Measurements from ENCODE around the gene PEX3. TPM values are rescaled to one million over a fixed set of nuclear protein-coding genes. Genes with fewer than 3 reads are reported as not detected.

The PEX3 gene
- total and polyA plus RNA-seq, 2 experiments from 2014 or later, result 23.2 to 24.5 TPM

GRCh38 chr6:143482593-143482992, 32.0 kb downstream of the PEX3 start:
- WGBS (ENCODE audit: low lambda C conversion rate, missing lambda C conversion rate), result 88% methylated on average over 2 of the region's 2 CpGs
- no peaks in the 10 kb centered on the region for H3K79me2 ChIP-seq
- H3K36me3 ChIP-seq (replicated peaks; ENCODE audit: insufficient read depth, low read depth), result no peaks in the 10 kb centered on the region
- H3K4me2 ChIP-seq, result no peak overlapping the region
- no peak overlapping the region for H3K27ac ChIP-seq
- no peaks in the 10 kb centered on the region for H4K20me1 ChIP-seq (ENCODE audit: insufficient read depth, poor library complexity, severe bottlenecking)
- TF ChIP-seq EZH2 (IDR thresholded peaks at IDR 0.05; ENCODE audit: borderline replicate concordance), result no peak
- no peak for TF ChIP-seq EZH2phosphoT487 (IDR thresholded peaks at IDR 0.05; ENCODE audit: low read depth, severe bottlenecking, unreplicated experiment)
- no peak for TF ChIP-seq CTCF (IDR thresholded peaks at IDR 0.05; ENCODE audit: poor library complexity)
- no peaks in the 10 kb centered on the region for H3K9me2 ChIP-seq (replicated peaks; ENCODE audit: insufficient read depth)
- no peak for DNase-seq (ENCODE audit: low spot score)
- no peak overlapping the region for H2AFZ ChIP-seq
- no peaks in the 10 kb centered on the region for H3K27me3 ChIP-seq
- H3K9me3 ChIP-seq (ENCODE audit: low read depth), result no peaks in the 10 kb centered on the region
- no peak overlapping the region for H3K4me3 ChIP-seq
- no peaks in the 10 kb centered on the region for H3K4me1 ChIP-seq (ENCODE audit: insufficient read depth)

GRCh38 chr6:143485967-143486366, 35.4 kb downstream of the PEX3 start:
- H3K4me3 ChIP-seq, result no peak overlapping the region
- H3K27me3 ChIP-seq, result no peaks in the 10 kb centered on the region
- H3K9me3 ChIP-seq (ENCODE audit: low read depth), result no peaks in the 10 kb centered on the region
- H2AFZ ChIP-seq, result no peak overlapping the region
- TF ChIP-seq EZH2 (IDR thresholded peaks at IDR 0.05; ENCODE audit: borderline replicate concordance) (no peak), CTCF (IDR thresholded peaks at IDR 0.05; ENCODE audit: poor library complexity) (no peak), EZH2phosphoT487 (IDR thresholded peaks at IDR 0.05; ENCODE audit: low read depth, severe bottlenecking, unreplicated experiment) (no peak)
- H4K20me1 ChIP-seq (ENCODE audit: insufficient read depth, poor library complexity, severe bottlenecking), result no peaks in the 10 kb centered on the region
- WGBS (ENCODE audit: low lambda C conversion rate, missing lambda C conversion rate), result 86% methylated on average over 2 of the region's 2 CpGs
- H3K79me2 ChIP-seq, result no peaks in the 10 kb centered on the region
- no peaks in the 10 kb centered on the region for H3K9me2 ChIP-seq (replicated peaks; ENCODE audit: insufficient read depth)
- H3K4me2 ChIP-seq, result no peak overlapping the region
- no peaks in the 10 kb centered on the region for H3K36me3 ChIP-seq (replicated peaks; ENCODE audit: insufficient read depth, low read depth)
- DNase-seq (ENCODE audit: low spot score), result no peak
- H3K4me1 ChIP-seq (ENCODE audit: insufficient read depth), result no peaks in the 10 kb centered on the region
- H3K27ac ChIP-seq, result no peak overlapping the region

- Histone ChIP-seq H3K79me2 (no peaks in the 10 kb centered on the region), H3K9me3 (ENCODE audit: low read depth) (no peaks in the 10 kb centered on the region), H3K4me1 (ENCODE audit: insufficient read depth) (no peaks in the 10 kb centered on the region), H3K27me3 (no peaks in the 10 kb centered on the region), H2AFZ (no peak overlapping the region), H3K27ac (no peak overlapping the region), H3K9me2 (replicated peaks; ENCODE audit: insufficient read depth) (no peaks in the 10 kb centered on the region), H3K4me3 (no peak overlapping the region), H3K4me2 (no peak overlapping the region), H4K20me1 (ENCODE audit: insufficient read depth, poor library complexity, severe bottlenecking) (no peaks in the 10 kb centered on the region), H3K36me3 (replicated peaks; ENCODE audit: insufficient read depth, low read depth) (no peaks in the 10 kb centered on the region)
- TF ChIP-seq EZH2 (IDR thresholded peaks at IDR 0.05; ENCODE audit: borderline replicate concordance) (no peak), CTCF (IDR thresholded peaks at IDR 0.05; ENCODE audit: poor library complexity) (no peak), EZH2phosphoT487 (IDR thresholded peaks at IDR 0.05; ENCODE audit: low read depth, severe bottlenecking, unreplicated experiment) (no peak)
- no peak for DNase-seq (ENCODE audit: low spot score)
- 93% methylated on average over 3 of the region's 3 CpGs for WGBS (ENCODE audit: low lambda C conversion rate, missing lambda C conversion rate)
Observed at GRCh38 chr6:143486752-143487151, 36.1 kb downstream of the PEX3 start.

GRCh38 chr6:143490244-143490643, 39.6 kb downstream of the PEX3 start:
- 100% methylated on average over 1 of the region's 1 CpG for WGBS (ENCODE audit: low lambda C conversion rate, missing lambda C conversion rate)

More at GRCh38 chr6:143490244-143490643, 39.6 kb downstream of the PEX3 start:
- Histone ChIP-seq H3K4me3 (no peak overlapping the region), H3K27me3 (no peaks in the 10 kb centered on the region), H3K79me2 (no peaks in the 10 kb centered on the region), H4K20me1 (ENCODE audit: insufficient read depth, poor library complexity, severe bottlenecking) (no peaks in the 10 kb centered on the region), H2AFZ (no peak overlapping the region), H3K36me3 (replicated peaks; ENCODE audit: insufficient read depth, low read depth) (no peaks in the 10 kb centered on the region), H3K4me2 (no peak overlapping the region), H3K9me3 (ENCODE audit: low read depth) (no peaks in the 10 kb centered on the region), H3K9me2 (replicated peaks; ENCODE audit: insufficient read depth) (no peaks in the 10 kb centered on the region), H3K4me1 (ENCODE audit: insufficient read depth) (no peaks in the 10 kb centered on the region), H3K27ac (no peak overlapping the region)
- no peak for DNase-seq (ENCODE audit: low spot score)
- TF ChIP-seq CTCF (IDR thresholded peaks at IDR 0.05; ENCODE audit: poor library complexity) (no peak), EZH2 (IDR thresholded peaks at IDR 0.05; ENCODE audit: borderline replicate concordance) (no peak), EZH2phosphoT487 (IDR thresholded peaks at IDR 0.05; ENCODE audit: low read depth, severe bottlenecking, unreplicated experiment) (no peak)
